ENCODE results near the gene SLC35B1.

- peak; percentile 94 for TF ChIP-seq CTCF (IDR thresholded peaks at IDR 0.05)
- TF ChIP-seq ZFX (IDR thresholded peaks at IDR 0.05; ENCODE audit: borderline replicate concordance): no peak
Observed at GRCh38 chr17:49707608-49708514, at the start of gene SLC35B1.

Data from 22Rv1 (cell line).